ENCODE measurements around the gene DMRT2.

DMRT2 gene

DNA sequence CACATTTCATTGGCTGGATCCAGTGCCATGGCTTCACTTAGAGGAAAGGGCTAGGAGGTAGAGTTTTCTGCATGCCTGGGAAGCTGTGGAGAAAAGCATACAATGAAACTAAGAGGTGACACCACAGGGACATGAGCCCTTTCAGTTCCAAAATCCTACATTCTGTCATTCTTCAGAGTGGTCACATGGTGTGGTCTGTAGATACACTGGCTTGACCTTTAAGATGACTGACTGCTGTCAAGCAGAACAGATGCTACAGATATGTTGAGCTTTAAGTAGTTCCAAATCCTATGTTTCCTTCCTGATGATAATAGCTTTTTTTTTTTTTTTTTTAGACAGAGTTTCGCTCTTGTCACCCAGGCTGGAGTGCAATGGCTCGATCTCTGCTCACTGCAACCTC is 47.5 kb upstream of the DMRT2 start (continued):
- TF ChIP-seq, protein P1, sequence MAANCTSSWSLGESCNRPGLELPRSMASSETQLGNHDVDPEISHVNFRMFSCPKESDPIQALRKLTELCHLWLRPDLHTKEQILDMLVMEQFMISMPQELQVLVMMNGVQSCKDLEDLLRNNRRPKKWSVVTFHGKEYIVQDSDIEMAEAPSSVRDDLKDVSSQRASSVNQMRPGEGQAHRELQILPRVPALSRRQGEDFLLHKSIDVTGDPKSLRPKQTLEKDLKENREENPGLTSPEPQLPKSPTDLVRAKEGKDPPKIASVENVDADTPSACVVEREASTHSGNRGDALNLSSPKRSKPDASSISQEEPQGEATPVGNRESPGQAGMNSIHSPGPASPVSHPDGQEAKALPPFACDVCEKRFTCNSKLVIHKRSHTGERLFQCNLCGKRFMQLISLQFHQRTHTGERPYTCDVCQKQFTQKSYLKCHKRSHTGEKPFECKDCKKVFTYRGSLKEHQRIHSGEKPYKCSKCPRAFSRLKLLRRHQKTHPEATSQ (tag by site-specific recombination; IDR thresholded peaks at IDR 0.05): no peak
- TF ChIP-seq ZNF549 (tag by site-specific recombination; IDR thresholded peaks at IDR 0.05) (no peak), ZNF174 (tag by site-specific recombination; IDR thresholded peaks at IDR 0.05) (no peak), SETDB1 (IDR thresholded peaks at IDR 0.05; ENCODE audit: insufficient read length, low read length) (no peak), ZNF580 (tag by site-specific recombination; IDR thresholded peaks at IDR 0.05) (no peak), AEBP2 (tag by site-specific recombination; IDR thresholded peaks at IDR 0.05; ENCODE audit: borderline replicate concordance) (no peak), KLF10 (tag by site-specific recombination; IDR thresholded peaks at IDR 0.05) (no peak), YY2 (tag by site-specific recombination; IDR thresholded peaks at IDR 0.05) (no peak), ZNF341 (tag by site-specific recombination; IDR thresholded peaks at IDR 0.05; ENCODE audit: low read depth) (no peak)
- TF ChIP-seq, protein P2, sequence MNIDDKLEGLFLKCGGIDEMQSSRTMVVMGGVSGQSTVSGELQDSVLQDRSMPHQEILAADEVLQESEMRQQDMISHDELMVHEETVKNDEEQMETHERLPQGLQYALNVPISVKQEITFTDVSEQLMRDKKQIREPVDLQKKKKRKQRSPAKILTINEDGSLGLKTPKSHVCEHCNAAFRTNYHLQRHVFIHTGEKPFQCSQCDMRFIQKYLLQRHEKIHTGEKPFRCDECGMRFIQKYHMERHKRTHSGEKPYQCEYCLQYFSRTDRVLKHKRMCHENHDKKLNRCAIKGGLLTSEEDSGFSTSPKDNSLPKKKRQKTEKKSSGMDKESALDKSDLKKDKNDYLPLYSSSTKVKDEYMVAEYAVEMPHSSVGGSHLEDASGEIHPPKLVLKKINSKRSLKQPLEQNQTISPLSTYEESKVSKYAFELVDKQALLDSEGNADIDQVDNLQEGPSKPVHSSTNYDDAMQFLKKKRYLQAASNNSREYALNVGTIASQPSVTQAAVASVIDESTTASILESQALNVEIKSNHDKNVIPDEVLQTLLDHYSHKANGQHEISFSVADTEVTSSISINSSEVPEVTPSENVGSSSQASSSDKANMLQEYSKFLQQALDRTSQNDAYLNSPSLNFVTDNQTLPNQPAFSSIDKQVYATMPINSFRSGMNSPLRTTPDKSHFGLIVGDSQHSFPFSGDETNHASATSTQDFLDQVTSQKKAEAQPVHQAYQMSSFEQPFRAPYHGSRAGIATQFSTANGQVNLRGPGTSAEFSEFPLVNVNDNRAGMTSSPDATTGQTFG (tag by site-specific recombination; IDR thresholded peaks at IDR 0.05; ENCODE audit: borderline replicate concordance): no peak

DNA sequence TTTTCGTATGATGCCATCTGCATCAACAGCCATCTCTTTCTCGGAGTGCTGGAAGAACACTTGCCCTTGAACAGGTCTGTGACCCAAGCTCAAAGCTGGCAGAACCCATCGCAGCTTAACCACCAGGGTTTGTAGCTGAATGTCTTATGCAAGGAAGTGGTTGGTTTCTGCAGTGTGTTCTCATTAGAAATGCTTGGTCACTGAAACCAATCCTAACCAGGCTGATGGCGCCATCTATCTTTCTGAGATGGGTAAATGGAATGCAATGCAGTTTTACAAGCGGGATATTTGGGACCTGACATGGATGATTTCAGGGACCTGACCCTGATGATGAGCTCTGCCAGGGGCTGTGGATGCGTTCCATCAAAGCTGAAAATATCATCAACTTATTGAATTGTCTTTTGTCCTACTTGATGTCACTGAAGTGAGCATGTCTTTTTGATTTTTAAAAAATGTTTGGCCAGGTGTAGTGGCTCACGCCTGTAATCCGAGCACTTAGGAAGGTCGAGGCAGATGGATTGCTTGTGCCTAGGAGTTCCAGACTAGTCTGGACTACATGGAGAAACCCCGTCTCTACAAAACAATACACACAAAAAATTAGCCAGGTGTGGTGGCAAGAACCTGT is 45.0 kb upstream of the DMRT2 start:
- CTCF ChIA-PET: interaction anchor here (0.6 to 2.2 kb wide), 26 partner anchors 14 to 658 kb away, joined by 3 to 9 read pairs (median 4); no protein-coding TSS in a partner anchor
- TF ChIP-seq ZNF654 (tag by site-specific recombination; IDR thresholded peaks at IDR 0.05; ENCODE audit: low read depth) (peak; percentile 24; the same call in 1 of the 2 replicates), ZNF610 (tag by site-specific recombination; IDR thresholded peaks at IDR 0.05; ENCODE audit: borderline replicate concordance) (no peak), ZFP37 (tag by site-specific recombination; IDR thresholded peaks at IDR 0.05) (peak; percentile 100), ZNF585B (tag by site-specific recombination; IDR thresholded peaks at IDR 0.05) (no peak), ZNF140 (tag by site-specific recombination; IDR thresholded peaks at IDR 0.05) (no peak), ZNF18 (tag by site-specific recombination; IDR thresholded peaks at IDR 0.05) (no peak)
- TF ChIP-seq, protein P2 (tag by site-specific recombination; IDR thresholded peaks at IDR 0.05; ENCODE audit: borderline replicate concordance): no peak
- H3K9me3 ChIP-seq (ENCODE audit: control insufficient read depth, insufficient read depth, low read depth, low read length): no peaks in the 10 kb centered on the region
- H3K27ac ChIP-seq (ENCODE audit: extremely low read depth, low read depth, low read length): no peak overlapping the region
- H3K36me3 ChIP-seq (ENCODE audit: control insufficient read depth in 2 of 2, insufficient read depth in 1 of 2, low read length in 2 of 2): no peaks in the 10 kb centered on the region
- no peaks in the 10 kb centered on the region for H3K4me1 ChIP-seq (ENCODE audit: control insufficient read depth, insufficient read depth, low read length)
- POLR2A ChIA-PET: no interaction called here
- H3K4me3 ChIP-seq (ENCODE audit: low read depth, low read length): no peak overlapping the region
